ENCODE measurements around the gene ATE1.

GRCh38 chr10:121949451-121949850 is 21.6 kb upstream of the ATE1 start:
- TF ChIP-seq, protein P1, sequence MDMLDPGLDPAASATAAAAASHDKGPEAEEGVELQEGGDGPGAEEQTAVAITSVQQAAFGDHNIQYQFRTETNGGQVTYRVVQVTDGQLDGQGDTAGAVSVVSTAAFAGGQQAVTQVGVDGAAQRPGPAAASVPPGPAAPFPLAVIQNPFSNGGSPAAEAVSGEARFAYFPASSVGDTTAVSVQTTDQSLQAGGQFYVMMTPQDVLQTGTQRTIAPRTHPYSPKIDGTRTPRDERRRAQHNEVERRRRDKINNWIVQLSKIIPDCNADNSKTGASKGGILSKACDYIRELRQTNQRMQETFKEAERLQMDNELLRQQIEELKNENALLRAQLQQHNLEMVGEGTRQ (IDR thresholded peaks at IDR 0.05; ENCODE audit: borderline replicate concordance, low read depth, low read length): no peak
- no peak for TF ChIP-seq CTCF (IDR thresholded peaks at IDR 0.05 in 2 of 3, conservative IDR thresholded peaks at IDR 0.05 in 1 of 3; ENCODE audit: control insufficient read depth in 2 of 3, extremely low read depth in 1 of 3, insufficient read depth in 1 of 3, low read depth in 3 of 3, low read length in 3 of 3)
- TF ChIP-seq HCFC1 (IDR thresholded peaks at IDR 0.05; ENCODE audit: low read length): no peak
- TF ChIP-seq ZNF274 (IDR thresholded peaks at IDR 0.05; ENCODE audit: insufficient read depth, insufficient read length): no peak
- no peak for TF ChIP-seq SRF (IDR thresholded peaks at IDR 0.05; ENCODE audit: low read depth in 2 of 2, low read length in 2 of 2)
- no peak for TF ChIP-seq TCF12 (IDR thresholded peaks at IDR 0.05; ENCODE audit: low read depth, low read length)
- no peak for TF ChIP-seq POLR2A (IDR thresholded peaks at IDR 0.05; ENCODE audit: low read depth, low read length)
- TF ChIP-seq EZH2 (IDR thresholded peaks at IDR 0.05; ENCODE audit: borderline replicate concordance, control insufficient read depth, low read depth, low read length): no peak
- no peak for TF ChIP-seq POLR2AphosphoS5 (IDR thresholded peaks at IDR 0.05; ENCODE audit: low read length)
- TF ChIP-seq, protein P2, sequence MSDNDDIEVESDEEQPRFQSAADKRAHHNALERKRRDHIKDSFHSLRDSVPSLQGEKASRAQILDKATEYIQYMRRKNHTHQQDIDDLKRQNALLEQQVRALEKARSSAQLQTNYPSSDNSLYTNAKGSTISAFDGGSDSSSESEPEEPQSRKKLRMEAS (IDR thresholded peaks at IDR 0.05; ENCODE audit: low read depth, low read length): no peak

Data from GM12878 (cell line).